Measurements from ENCODE around the gene CHCHD1. TPM values are rescaled to one million over a fixed set of nuclear protein-coding genes. Genes with fewer than 3 reads are reported as not detected.

Gene CHCHD1
- total and polyA plus RNA-seq, 2 experiments from 2014 or later, result 40.6 to 187 TPM

DNA sequence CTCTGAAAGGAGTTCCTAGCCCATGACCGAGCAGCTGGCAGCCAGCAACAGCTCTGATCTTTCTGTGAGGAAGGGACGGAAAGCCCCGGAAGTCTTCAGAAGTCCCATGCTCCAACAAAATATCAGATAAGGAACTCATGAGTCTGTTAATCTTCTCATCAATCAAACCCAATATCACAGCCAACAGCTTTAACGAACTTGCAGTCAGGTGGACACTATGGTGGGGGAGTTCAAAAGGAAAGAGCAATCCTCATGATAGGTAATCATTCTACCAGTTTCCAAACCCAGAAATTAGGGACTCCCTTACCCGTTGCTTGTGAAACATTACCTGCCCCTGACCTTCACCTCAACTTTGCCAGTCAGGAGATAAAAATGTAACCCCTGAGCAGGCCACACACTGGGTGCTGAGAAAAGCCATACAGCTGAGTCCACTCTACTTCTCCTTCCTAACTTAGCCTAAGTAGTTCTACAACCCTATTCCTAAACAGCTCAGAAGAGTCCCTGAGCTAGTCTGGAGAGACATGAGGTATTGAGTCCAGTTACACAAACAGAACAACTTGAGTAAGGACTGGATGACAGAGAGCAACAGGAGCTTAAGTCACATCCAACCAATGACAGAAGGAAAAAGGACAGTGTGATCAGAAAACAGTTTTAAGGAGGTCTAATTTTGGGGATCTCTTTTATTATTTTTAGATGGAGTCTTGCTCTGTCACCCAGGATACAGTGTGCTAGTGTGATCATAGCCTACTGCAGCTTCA is 27.4 kb downstream of the CHCHD1 start:
- peaks cover 3% of the 10 kb centered on the region; the same call in 1 of the 2 replicates for H3K36me3 ChIP-seq (ENCODE audit: insufficient read depth)
- Mint-ChIP-seq H3K9me3 (no peaks in the 10 kb centered on the region), H3K27ac (no peak overlapping the region), H3K4me3 (no peak overlapping the region; the same call in 2 of the 3 replicates), H3K36me3 (ENCODE audit: low read depth) (peaks cover 38% of the 10 kb centered on the region), H3K27me3 (ENCODE audit: insufficient read depth, low read depth, poor library complexity) (peaks cover 14% of the 10 kb centered on the region), H3K4me1 (peaks cover 13% of the 10 kb centered on the region)
- TF ChIP-seq EZH2 (IDR thresholded peaks at IDR 0.05; ENCODE audit: low read depth, unreplicated experiment) (no peak), CREB1 (CRISPR knock-in tag; IDR thresholded peaks at IDR 0.05; ENCODE audit: low read depth) (no peak), REST (IDR thresholded peaks at IDR 0.05; ENCODE audit: unreplicated experiment) (no peak), ZNF331 (CRISPR knock-in tag; IDR thresholded peaks at IDR 0.05; ENCODE audit: low read depth) (no peak), STAT1 (IDR thresholded peaks at IDR 0.05; ENCODE audit: unreplicated experiment) (no peak), ZNF114 (CRISPR knock-in tag; IDR thresholded peaks at IDR 0.05) (no peak), POLR2AphosphoS5 (IDR thresholded peaks at IDR 0.05; ENCODE audit: low read depth) (no peak), JUNB (IDR thresholded peaks at IDR 0.05; ENCODE audit: unreplicated experiment) (no peak), EZH2phosphoT487 (IDR thresholded peaks at IDR 0.05; ENCODE audit: unreplicated experiment) (no peak), ETS1 (IDR thresholded peaks at IDR 0.05) (no peak), NANOG (IDR thresholded peaks at IDR 0.05; ENCODE audit: borderline replicate concordance) (no peak)
- H3K4me1 ChIP-seq (ENCODE audit: insufficient read depth), result peaks cover 7% of the 10 kb centered on the region
- H3K27me3 ChIP-seq (ENCODE audit: insufficient read depth), result no peaks in the 10 kb centered on the region
- no peak overlapping the region for H2AFZ ChIP-seq
- DNase-seq (ENCODE audit: low spot score) (no peak), ATAC-seq (no peak)
- H3K79me2 ChIP-seq (replicated peaks; ENCODE audit: insufficient read depth), result no peaks in the 10 kb centered on the region
- H3K4me3 ChIP-seq, result no peak overlapping the region
- 0 out of 2 replicates have a peak, but pooled peaks cover 3% of the 10 kb centered on the region for H4K20me1 ChIP-seq (replicated peaks; ENCODE audit: insufficient read depth)
- no peak overlapping the region for H3K4me2 ChIP-seq
- H3K9me2 ChIP-seq (ENCODE audit: insufficient read depth), result no peaks in the 10 kb centered on the region
- no peak overlapping the region for H3K27ac ChIP-seq (ENCODE audit: low read depth)
- 0 out of 2 replicates have a peak, but pooled peaks cover 8% of the 10 kb centered on the region for H3F3A ChIP-seq (replicated peaks; ENCODE audit: low read depth)
